Activated naive CD8-positive, alpha-beta T cell treated with anti-CD3 and anti-CD28 coated beads, Interleukin-2, amount 10 ng/mL, durations not matched to agents 7 days and 5 days (primary cell): ENCODE data around the gene POC1A. TPM values are rescaled to one million over a fixed set of nuclear protein-coding genes. Genes with fewer than 3 reads are reported as not detected.
"Not testable (repeated sequence)": the region's sequence is repeated elsewhere in the genome, so short reads cannot be mapped to it uniquely, and the experiment has no call there.

Experiments
- ATAC-seq: fragments of 150-1000 bp; cut with Tn5 transposase; one replicate; pipeline ENCODE4 v1.10.0; 2021; ENCODE audit warnings: low read depth, moderate library complexity
- POLR2A ChIA-PET: fragments of 350-600 bp; sonication (Branson Sonifier 250); formaldehyde crosslinking; loops from one replicate; lab custom pipeline; 2021; ENCODE audit warnings: antibody characterized with exemption; lab: Charles Lee
- DNase-seq: peaks from one replicate; pipeline ENCODE4 v3.0.0; 2021
- H3K27ac Mint-ChIP-seq: one replicate; pipeline ENCODE4 v1.8.0; 2022; ENCODE audit warnings: mild to moderate bottlenecking, mixed read lengths
- H3K27me3 Mint-ChIP-seq: one replicate; pipeline ENCODE4 v1.8.0; 2022; ENCODE audit warnings: mild to moderate bottlenecking, moderate library complexity, mixed read lengths
- H3K36me3 Mint-ChIP-seq: one replicate; pipeline ENCODE4 v1.8.0; 2021; ENCODE audit warnings: mild to moderate bottlenecking, mixed read lengths
- H3K4me1 Mint-ChIP-seq: one replicate; pipeline ENCODE4 v1.8.0; 2021; ENCODE audit warnings: mixed read lengths
- H3K4me3 Mint-ChIP-seq: one replicate; pipeline ENCODE4 v1.8.0; 2022; ENCODE audit warnings: mild to moderate bottlenecking, moderate library complexity, mixed read lengths
- H3K9me3 Mint-ChIP-seq: one replicate; pipeline ENCODE4 v1.8.0; 2021; ENCODE audit warnings: mixed read lengths
- total RNA-seq, 2 experiments: library from RNA; stranded (reverse); gene quantifications; one replicate each; pipeline ENCODE4 v1.2.3, GENCODE V29; 2021

Gene POC1A
- total RNA-seq, 2 experiments from 2014 or later: 20.8 to 22.4 TPM

- DNase-seq (no peak), ATAC-seq (no peak)
- no peaks in the 10 kb centered on the region for H3K9me3 Mint-ChIP-seq
- H3K4me3 Mint-ChIP-seq: no peak overlapping the region
- no peaks in the 10 kb centered on the region for H3K36me3 Mint-ChIP-seq
- no peak overlapping the region for H3K27ac Mint-ChIP-seq
- H3K4me1 Mint-ChIP-seq: peaks cover 2% of the 10 kb centered on the region
- POLR2A ChIA-PET: no interaction called here
- no peaks in the 10 kb centered on the region for H3K27me3 Mint-ChIP-seq
Measured at GRCh38 chr3:52039426-52039825, 114.8 kb downstream of the POC1A start.

- POLR2A ChIA-PET: no interaction called here
- no peak overlapping the region for H3K4me3 Mint-ChIP-seq
- ATAC-seq: no peak
- no peak overlapping the region for H3K27ac Mint-ChIP-seq
- H3K9me3 Mint-ChIP-seq: no peaks in the 10 kb centered on the region
- no peaks in the 10 kb centered on the region for H3K36me3 Mint-ChIP-seq
- H3K4me1 Mint-ChIP-seq: peaks cover 2% of the 10 kb centered on the region
- H3K27me3 Mint-ChIP-seq: no peaks in the 10 kb centered on the region
- no peak for DNase-seq
Measured at GRCh38 chr3:52038227-52038626, 116.0 kb downstream of the POC1A start.

GRCh38 chr3:52037291-52037690 lies 116.9 kb downstream of the POC1A start:
- no peaks in the 10 kb centered on the region for H3K9me3 Mint-ChIP-seq
- no peaks in the 10 kb centered on the region for H3K27me3 Mint-ChIP-seq
- H3K4me3 Mint-ChIP-seq: no peak overlapping the region
- DNase-seq (no peak), ATAC-seq (no peak)
- H3K4me1 Mint-ChIP-seq: peaks cover 2% of the 10 kb centered on the region
- POLR2A ChIA-PET: interaction anchor here (1.0 kb wide), 1 partner anchor 16 kb away, joined by 3 read pairs; no protein-coding TSS in a partner anchor
- H3K27ac Mint-ChIP-seq: no peak overlapping the region
- no peaks in the 10 kb centered on the region for H3K36me3 Mint-ChIP-seq

DNA sequence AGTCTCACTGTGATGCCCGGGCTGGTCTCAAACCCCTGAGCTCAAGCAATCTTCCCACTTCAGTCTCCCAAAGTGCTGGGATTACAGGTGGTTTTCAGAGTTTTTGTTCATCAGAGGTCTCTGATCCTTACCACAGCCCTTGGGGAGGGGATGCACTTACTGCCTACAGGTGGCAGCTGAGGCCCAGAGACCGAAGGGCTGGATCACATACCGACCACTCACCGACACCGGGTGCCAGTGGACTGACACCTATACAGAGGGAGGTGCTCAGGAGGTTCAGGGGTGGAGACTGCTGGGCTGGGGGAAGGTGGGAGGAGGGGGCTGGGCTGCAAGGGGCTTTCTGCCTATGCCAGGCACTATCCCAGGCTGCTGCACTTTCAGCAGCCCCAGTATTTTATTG lies 117.4 kb downstream of the POC1A start:
- POLR2A ChIA-PET: interaction anchor here (1.0 kb wide), 1 partner anchor 16 kb away, joined by 3 read pairs; no protein-coding TSS in a partner anchor
- no peaks in the 10 kb centered on the region for H3K9me3 Mint-ChIP-seq
- H3K27ac Mint-ChIP-seq: no peak overlapping the region
- H3K4me3 Mint-ChIP-seq: no peak overlapping the region
- no peaks in the 10 kb centered on the region for H3K27me3 Mint-ChIP-seq
- no peak for DNase-seq
- ATAC-seq: no peak
- H3K36me3 Mint-ChIP-seq: no peaks in the 10 kb centered on the region
- H3K4me1 Mint-ChIP-seq: peaks cover 2% of the 10 kb centered on the region

DNA sequence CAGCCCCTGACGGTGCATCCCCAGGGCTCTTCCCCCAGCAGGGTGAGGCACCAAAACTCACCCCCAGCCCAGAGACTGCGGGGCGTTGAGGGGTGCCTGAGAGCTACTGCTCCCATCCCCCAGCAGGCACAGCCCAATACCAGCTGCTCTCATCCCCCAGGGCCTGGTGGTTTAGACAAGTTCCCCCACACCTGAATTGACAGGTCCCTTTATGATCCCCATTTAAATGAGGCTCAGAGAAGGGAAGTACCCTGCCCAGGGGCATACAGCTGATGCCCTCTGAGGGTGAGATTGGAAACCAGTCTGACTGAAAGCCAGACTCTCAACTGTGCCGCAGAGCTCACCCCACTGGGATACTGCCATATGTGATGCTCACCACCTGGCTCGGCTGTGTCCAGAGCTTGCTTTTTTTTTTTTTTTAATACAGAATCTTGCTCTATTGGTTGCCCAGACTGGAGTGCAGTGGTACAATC lies 118.0 kb downstream of the POC1A start:
- POLR2A ChIA-PET: interaction anchor here (0.6 kb wide), 1 partner anchor 16 kb away, joined by 3 read pairs; no protein-coding TSS in a partner anchor
- Mint-ChIP-seq H3K27ac (no peak overlapping the region), H3K27me3 (no peaks in the 10 kb centered on the region)

DNA sequence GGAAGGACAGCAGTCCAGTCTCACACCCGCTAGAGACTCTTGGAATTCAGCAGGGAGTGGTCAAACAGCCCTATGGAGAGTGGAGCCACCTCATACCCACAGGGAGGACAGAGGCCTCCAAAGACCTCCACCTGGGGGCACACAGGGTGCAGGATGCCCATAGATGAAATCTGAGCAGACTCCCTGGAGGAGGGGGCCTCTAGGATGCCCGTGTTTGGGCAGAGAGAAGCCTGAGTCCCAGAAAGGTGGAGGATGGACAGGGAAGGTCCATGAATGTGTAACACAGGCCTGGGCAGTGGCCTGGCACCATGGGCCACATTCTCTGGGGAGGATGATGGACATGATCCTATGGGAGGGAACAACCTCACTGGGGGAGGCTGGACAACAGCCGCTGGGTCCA lies 119.6 kb downstream of the POC1A start:
- ATAC-seq (no peak), DNase-seq (no peak)
- no peaks in the 10 kb centered on the region for H3K9me3 Mint-ChIP-seq
- no peak overlapping the region for H3K4me3 Mint-ChIP-seq
- no peaks in the 10 kb centered on the region for H3K36me3 Mint-ChIP-seq
- POLR2A ChIA-PET: no interaction called here
- H3K4me1 Mint-ChIP-seq: no peaks in the 10 kb centered on the region
- no peak overlapping the region for H3K27ac Mint-ChIP-seq
- H3K27me3 Mint-ChIP-seq: no peaks in the 10 kb centered on the region

More for the DNA sequence above, 118.0 kb downstream of the POC1A start:
- no peak for ATAC-seq
- Mint-ChIP-seq H3K9me3 (no peaks in the 10 kb centered on the region), H3K4me1 (no peaks in the 10 kb centered on the region), H3K4me3 (no peak overlapping the region), H3K36me3 (no peaks in the 10 kb centered on the region)
- no peak for DNase-seq

- no peak for DNase-seq
- H3K4me1 Mint-ChIP-seq: no peaks in the 10 kb centered on the region
- no peak for ATAC-seq
- no peaks in the 10 kb centered on the region for H3K36me3 Mint-ChIP-seq
- POLR2A ChIA-PET: no interaction called here
- H3K27ac Mint-ChIP-seq: no peak overlapping the region
- H3K4me3 Mint-ChIP-seq: no peak overlapping the region
- no peaks in the 10 kb centered on the region for H3K9me3 Mint-ChIP-seq
- H3K27me3 Mint-ChIP-seq: no peaks in the 10 kb centered on the region
Measured at GRCh38 chr3:52034212-52034611, 120.0 kb downstream of the POC1A start.

DNA sequence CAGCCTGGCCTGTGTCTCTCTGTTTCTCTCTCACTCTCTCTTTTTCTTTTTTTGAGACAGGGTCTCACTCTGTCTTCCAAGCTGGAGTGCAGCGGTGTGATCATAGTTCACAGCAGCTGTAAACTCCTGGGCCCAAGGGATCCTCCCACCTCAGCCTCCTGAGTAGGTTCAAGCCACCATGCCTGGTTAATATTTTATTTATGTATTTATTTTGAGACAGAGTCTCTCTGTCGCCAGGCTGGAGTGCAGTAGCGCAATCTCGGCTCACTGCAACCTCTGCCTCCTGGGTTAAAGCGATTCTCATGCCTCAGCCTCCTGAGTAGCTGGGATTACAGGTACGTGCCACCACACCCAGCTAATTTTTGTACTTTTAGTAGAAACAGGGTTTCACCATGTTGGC lies 120.5 kb downstream of the POC1A start:
- H3K9me3 Mint-ChIP-seq, H3K4me1 Mint-ChIP-seq, DNase-seq, POLR2A ChIA-PET, H3K36me3 Mint-ChIP-seq, H3K27ac Mint-ChIP-seq, ATAC-seq, H3K27me3 Mint-ChIP-seq, H3K4me3 Mint-ChIP-seq: not testable (repeated sequence)

- ATAC-seq (no peak), DNase-seq (no peak)
- Mint-ChIP-seq H3K4me3 (no peak overlapping the region), H3K9me3 (no peaks in the 10 kb centered on the region), H3K27me3 (no peaks in the 10 kb centered on the region), H3K36me3 (no peaks in the 10 kb centered on the region), H3K4me1 (no peaks in the 10 kb centered on the region), H3K27ac (no peak overlapping the region)
- POLR2A ChIA-PET: no interaction called here
Measured at GRCh38 chr3:52032702-52033408, 121.4 kb downstream of the POC1A start.

GRCh38 chr3:52031896-52032295 lies 122.3 kb downstream of the POC1A start:
- no peaks in the 10 kb centered on the region for H3K4me1 Mint-ChIP-seq
- H3K27me3 Mint-ChIP-seq: no peaks in the 10 kb centered on the region
- no peak for ATAC-seq
- no peaks in the 10 kb centered on the region for H3K36me3 Mint-ChIP-seq
- no peak overlapping the region for H3K4me3 Mint-ChIP-seq
- no peak for DNase-seq
- no peaks in the 10 kb centered on the region for H3K9me3 Mint-ChIP-seq
- POLR2A ChIA-PET: no interaction called here
- H3K27ac Mint-ChIP-seq: no peak overlapping the region

GRCh38 chr3:52030714-52031310 lies 123.4 kb downstream of the POC1A start:
- Mint-ChIP-seq H3K36me3 (no peaks in the 10 kb centered on the region), H3K4me1 (no peaks in the 10 kb centered on the region), H3K27me3 (no peaks in the 10 kb centered on the region), H3K4me3 (no peak overlapping the region), H3K9me3 (no peaks in the 10 kb centered on the region), H3K27ac (no peak overlapping the region)
- ATAC-seq: no peak
- POLR2A ChIA-PET: no interaction called here
- DNase-seq: no peak

DNA sequence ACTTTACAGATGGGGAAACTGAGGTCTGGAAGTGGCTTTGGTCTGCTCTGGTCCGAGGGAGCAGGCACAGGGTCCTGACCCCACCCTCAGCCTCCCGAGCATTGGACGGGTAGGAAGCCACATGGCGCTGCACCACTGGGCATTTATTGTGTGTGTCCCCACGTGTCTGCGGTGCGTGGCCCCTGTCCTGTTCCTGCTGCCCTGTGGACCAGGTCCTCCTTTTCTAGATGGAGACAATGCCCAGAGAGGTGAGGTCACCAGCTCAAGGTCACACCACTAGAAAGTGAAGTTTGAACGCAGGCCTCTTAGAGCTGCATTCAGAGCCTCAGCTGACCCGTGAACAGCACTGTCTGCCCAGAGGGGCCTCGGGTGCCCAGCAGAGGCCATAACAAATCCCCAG lies 124.7 kb downstream of the POC1A start:
- H3K27me3 Mint-ChIP-seq: no peaks in the 10 kb centered on the region
- H3K9me3 Mint-ChIP-seq: no peaks in the 10 kb centered on the region
- POLR2A ChIA-PET: no interaction called here

GRCh38 chr3:52029053-52029452 lies 125.2 kb downstream of the POC1A start:
- no peak for DNase-seq
- Mint-ChIP-seq H3K4me1 (peaks cover 2% of the 10 kb centered on the region), H3K27me3 (no peaks in the 10 kb centered on the region), H3K27ac (no peak overlapping the region), H3K9me3 (no peaks in the 10 kb centered on the region), H3K36me3 (no peaks in the 10 kb centered on the region), H3K4me3 (no peak overlapping the region)
- ATAC-seq: no peak
- POLR2A ChIA-PET: no interaction called here

More for the DNA sequence above, 124.7 kb downstream of the POC1A start:
- Mint-ChIP-seq H3K4me3 (no peak overlapping the region), H3K36me3 (no peaks in the 10 kb centered on the region), H3K27ac (no peak overlapping the region), H3K4me1 (no peaks in the 10 kb centered on the region)
- DNase-seq (no peak), ATAC-seq (no peak)

DNA sequence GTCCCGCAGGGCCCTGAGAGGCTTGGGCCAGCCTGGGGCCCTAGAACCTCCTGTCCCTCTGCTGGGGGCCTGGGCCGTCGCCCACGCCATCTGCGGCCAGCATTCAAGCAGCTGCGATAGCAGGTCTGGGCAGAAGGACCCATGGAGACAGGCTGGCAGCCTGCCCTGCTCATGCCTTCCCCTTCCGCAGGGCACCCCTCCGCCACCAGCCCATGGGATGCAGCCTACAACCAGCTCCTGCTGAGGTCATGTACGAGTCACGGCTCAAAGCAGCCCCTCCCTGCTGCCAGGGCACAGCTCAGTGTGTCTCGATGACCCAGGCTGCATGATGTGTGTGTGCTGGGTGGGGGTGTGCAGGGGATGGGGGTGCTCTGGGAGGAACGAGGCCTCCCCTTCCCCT lies 125.7 kb downstream of the POC1A start:
- ATAC-seq: no peak
- DNase-seq: no peak
- Mint-ChIP-seq H3K27me3 (no peaks in the 10 kb centered on the region), H3K36me3 (no peaks in the 10 kb centered on the region), H3K9me3 (no peaks in the 10 kb centered on the region), H3K4me3 (no peak overlapping the region), H3K4me1 (peaks cover 2% of the 10 kb centered on the region), H3K27ac (no peak overlapping the region)
- POLR2A ChIA-PET: no interaction called here
